Muscle layer of duodenum (tissue), 2 donors: Measurements from ENCODE around the gene UMAD1.
"Not testable (repeated sequence)": the region's sequence is repeated elsewhere in the genome, so short reads cannot be mapped to it uniquely, and the experiment has no call there.

Source experiments
- H3K27ac ChIP-seq: one replicate; pipeline ENCODE4 v1.7.0; 2013; ENCODE audit warnings: mild to moderate bottlenecking, low read length
- H3K27me3 ChIP-seq: one replicate; pipeline ENCODE4 v1.7.0; 2013; ENCODE audit warnings: low read depth, mild to moderate bottlenecking, control low read depth, low read length
- H3K36me3 ChIP-seq, 2 donors: one replicate each; pipeline ENCODE4 v1.7.0; 2013; ENCODE audit warnings: low read length in 2 of 2, control low read depth in 1 of 2, mild to moderate bottlenecking in 1 of 2; ENCODE audit not compliant: insufficient read depth in 2 of 2, control insufficient read depth in 1 of 2
- H3K4me1 ChIP-seq, 2 donors: one replicate each; pipeline ENCODE4 v1.7.0; 2013; ENCODE audit warnings: low read length in 2 of 2, mild to moderate bottlenecking in 2 of 2, control low read depth in 1 of 2, moderate library complexity in 1 of 2; ENCODE audit not compliant: insufficient read depth in 2 of 2, control insufficient read depth in 1 of 2
- H3K4me3 ChIP-seq, 2 donors: one replicate each; pipeline ENCODE4 v1.7.0; 2013; ENCODE audit warnings: low read length in 2 of 2, low read depth in 1 of 2, mild to moderate bottlenecking in 1 of 2
- H3K9me3 ChIP-seq, 2 donors: one replicate each; pipeline ENCODE4 v1.7.0; 2013; ENCODE audit warnings: low read length in 2 of 2, control low read depth in 1 of 2, mild to moderate bottlenecking in 1 of 2; ENCODE audit not compliant: control insufficient read depth in 1 of 2
- donor health status: healthy.

The UMAD1 gene

DNA sequence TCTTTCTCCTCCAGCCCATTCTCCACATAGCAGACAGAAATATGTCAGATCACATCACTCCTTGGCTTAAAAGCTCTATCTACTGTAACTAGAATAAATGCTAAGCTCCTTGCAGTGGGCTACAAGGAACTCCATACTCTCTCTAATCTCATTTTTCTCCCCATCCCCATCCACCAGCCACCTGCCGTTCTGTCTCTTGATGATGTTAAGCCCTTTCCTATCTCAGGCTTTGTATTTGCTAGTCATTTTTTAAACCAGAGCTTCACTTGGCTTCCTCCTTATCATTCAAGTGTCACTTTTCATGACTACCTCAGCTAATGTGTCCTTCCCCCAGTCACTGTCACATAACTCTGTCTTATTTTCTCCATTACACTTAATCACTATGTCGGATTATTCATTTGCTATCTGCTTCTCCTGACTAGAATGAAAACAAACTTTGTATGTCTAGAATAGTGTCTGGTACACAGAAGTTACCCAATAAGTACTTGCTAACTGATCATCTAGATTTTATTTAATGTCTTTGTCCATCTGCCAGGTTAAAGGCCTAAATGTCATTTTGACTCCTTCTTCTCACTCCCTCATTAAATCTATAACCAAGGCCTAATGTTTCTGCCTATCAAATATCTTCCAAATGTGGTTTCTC is 165.1 kb downstream of the UMAD1 start:
- Histone ChIP-seq H3K27ac (no peak overlapping the region), H3K27me3 (no peaks in the 10 kb centered on the region), H3K4me3 (no peak overlapping the region), H3K4me1 (no peaks in the 10 kb centered on the region), H3K9me3 (no peaks in the 10 kb centered on the region), H3K36me3 (no peaks in the 10 kb centered on the region)

DNA sequence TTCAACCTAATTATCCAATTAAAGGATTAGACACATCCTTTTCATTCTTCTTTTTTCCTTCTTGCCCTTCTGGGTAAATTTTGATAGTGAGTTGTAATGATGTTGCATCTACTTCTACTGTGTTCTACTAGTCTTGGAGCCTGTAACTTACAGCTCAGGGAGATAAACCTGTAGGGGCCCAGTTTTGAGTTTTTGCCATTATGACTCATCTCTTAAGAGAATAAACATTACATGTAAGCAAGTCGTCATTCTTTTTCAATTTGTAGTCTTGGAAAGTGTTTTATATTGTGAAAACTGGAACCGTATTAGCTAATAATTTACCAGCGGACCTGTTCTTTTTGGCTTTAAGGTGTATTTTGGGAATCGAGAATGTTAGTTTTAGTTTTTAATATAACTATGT is 167.6 kb downstream of the UMAD1 start:
- Histone ChIP-seq H3K27me3 (no peaks in the 10 kb centered on the region), H3K4me3 (no peak overlapping the region), H3K27ac (no peak overlapping the region), H3K36me3 (no peaks in the 10 kb centered on the region), H3K4me1 (no peaks in the 10 kb centered on the region), H3K9me3 (no peaks in the 10 kb centered on the region)

- H3K27ac ChIP-seq, result no peak overlapping the region
- H3K27me3 ChIP-seq, result no peaks in the 10 kb centered on the region
- no peaks in the 10 kb centered on the region for H3K36me3 ChIP-seq
- no peaks in the 10 kb centered on the region for H3K4me1 ChIP-seq
- H3K9me3 ChIP-seq, result no peaks in the 10 kb centered on the region
- H3K4me3 ChIP-seq, result no peak overlapping the region
These were observed 168.1 kb downstream of the UMAD1 start for GRCh38 chr7:7808626-7809025.

GRCh38 chr7:7810380-7810779 is 169.8 kb downstream of the UMAD1 start:
- Histone ChIP-seq H3K27me3 (no peaks in the 10 kb centered on the region), H3K36me3 (no peaks in the 10 kb centered on the region), H3K27ac (no peak overlapping the region), H3K4me1 (peaks cover 0 to 4% of the 10 kb centered on the region in 2 donors), H3K4me3 (no peak overlapping the region), H3K9me3 (no peaks in the 10 kb centered on the region)

DNA sequence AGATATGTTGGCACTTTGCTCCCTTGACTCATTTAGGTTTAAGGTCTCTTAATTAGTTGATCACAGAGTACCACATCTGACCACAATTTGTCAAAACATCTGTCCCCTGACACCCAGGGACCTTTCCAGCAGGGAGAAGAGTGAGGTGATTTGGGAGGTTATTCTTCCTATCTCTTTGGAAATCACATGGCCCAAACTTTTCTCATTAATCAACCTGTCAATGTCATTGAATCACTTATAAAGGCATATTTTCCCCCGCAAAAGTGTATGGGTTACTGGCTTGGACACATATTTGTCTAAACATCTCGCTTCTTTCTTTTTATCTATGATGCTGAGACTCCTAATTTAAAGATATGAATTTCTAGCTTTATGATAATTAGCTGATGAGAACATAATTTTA is 170.3 kb downstream of the UMAD1 start:
- no peak overlapping the region for H3K4me3 ChIP-seq
- no peaks in the 10 kb centered on the region for H3K27me3 ChIP-seq
- H3K36me3 ChIP-seq, result no peaks in the 10 kb centered on the region
- H3K9me3 ChIP-seq, result no peaks in the 10 kb centered on the region
- H3K27ac ChIP-seq, result no peak overlapping the region
- H3K4me1 ChIP-seq, result peaks cover 0 to 4% of the 10 kb centered on the region in 2 donors

GRCh38 chr7:7812112-7812511 is 171.6 kb downstream of the UMAD1 start:
- Histone ChIP-seq H3K9me3 (no peaks in the 10 kb centered on the region), H3K36me3 (no peaks in the 10 kb centered on the region), H3K4me1 (peaks cover 0 to 4% of the 10 kb centered on the region in 2 donors), H3K27me3 (no peaks in the 10 kb centered on the region), H3K27ac (no peak overlapping the region), H3K4me3 (no peak overlapping the region)

DNA sequence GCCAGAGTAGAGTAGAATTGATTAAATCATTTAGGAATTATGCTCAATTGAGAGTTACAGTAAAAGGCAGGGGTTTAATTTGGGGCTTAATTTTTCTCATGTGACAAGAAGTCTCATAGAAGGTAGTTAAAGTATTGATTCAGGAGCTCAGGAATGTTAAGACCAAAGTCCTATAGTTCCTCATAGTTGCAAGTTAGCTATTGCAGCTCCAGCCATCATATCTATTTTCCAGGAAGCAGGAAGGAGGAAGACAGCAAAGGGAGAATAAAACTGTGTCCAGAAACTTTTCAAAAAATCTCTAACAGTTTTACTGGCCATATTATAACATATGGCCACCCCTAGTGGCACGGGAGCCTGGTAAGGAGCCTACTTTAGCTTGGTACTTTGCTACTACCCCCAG is 174.8 kb downstream of the UMAD1 start:
- Histone ChIP-seq H3K4me3 (no peak overlapping the region), H3K36me3 (no peaks in the 10 kb centered on the region), H3K4me1 (peaks cover 0 to 8% of the 10 kb centered on the region in 2 donors), H3K27ac (no peak overlapping the region), H3K9me3 (no peaks in the 10 kb centered on the region), H3K27me3 (no peaks in the 10 kb centered on the region)

DNA sequence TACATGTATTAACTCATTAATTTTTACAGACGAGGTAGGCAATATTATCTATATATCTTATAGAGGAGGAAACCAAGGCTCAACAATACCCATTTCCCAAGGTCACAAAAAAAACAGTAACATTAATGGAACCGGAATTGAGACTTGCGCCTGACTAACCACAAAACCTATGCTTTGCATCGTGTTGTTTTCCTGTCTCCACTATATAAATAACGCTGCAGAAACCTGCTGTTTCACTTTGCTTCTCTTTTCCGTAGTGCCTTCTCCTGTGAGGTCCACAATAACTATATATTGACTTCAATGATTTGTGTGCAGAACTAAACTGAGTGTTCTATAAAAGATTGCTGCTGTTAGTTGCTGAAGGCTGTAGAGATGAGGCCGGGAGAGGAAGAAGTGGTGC is 175.5 kb downstream of the UMAD1 start:
- Histone ChIP-seq H3K27me3 (no peaks in the 10 kb centered on the region), H3K4me3 (no peak overlapping the region), H3K4me1 (peaks cover 0 to 8% of the 10 kb centered on the region in 2 donors), H3K9me3 (no peaks in the 10 kb centered on the region), H3K36me3 (no peaks in the 10 kb centered on the region), H3K27ac (no peak overlapping the region)

DNA sequence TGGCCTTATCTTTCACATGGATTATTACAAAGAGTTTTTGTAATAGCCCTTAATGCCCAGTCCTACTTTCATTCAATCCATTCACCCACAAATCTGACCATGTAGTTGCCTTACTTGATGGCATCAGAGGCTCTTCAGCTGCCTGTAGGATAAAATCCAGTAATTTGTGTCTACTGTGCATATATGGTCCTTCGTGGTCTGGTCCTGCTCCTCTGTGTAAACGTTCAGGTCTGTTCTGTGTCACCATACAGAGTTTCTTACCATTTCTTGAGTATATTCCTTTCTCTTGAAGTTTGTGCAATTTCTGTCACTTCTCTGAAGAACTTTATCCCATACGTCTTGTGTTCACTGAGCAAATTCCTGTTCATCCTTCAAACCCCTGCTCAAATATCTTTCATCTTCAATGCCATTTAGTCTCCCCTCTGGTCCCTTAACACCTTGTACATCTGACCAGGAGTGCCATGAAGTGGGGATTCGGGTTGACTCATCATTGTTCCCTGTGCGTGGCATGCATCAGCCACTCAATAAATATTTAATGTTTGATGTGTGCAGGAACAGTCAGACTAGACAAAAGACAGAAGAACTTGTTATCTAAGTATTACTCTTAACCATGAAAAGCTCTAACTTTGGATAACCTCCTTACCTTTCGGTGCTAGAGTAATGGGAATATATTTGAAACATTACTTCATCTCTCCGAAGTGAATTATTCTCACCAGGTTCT is 176.4 kb downstream of the UMAD1 start:
- no peaks in the 10 kb centered on the region for H3K9me3 ChIP-seq
- no peaks in the 10 kb centered on the region for H3K36me3 ChIP-seq
- H3K27ac ChIP-seq, result no peak overlapping the region
- no peaks in the 10 kb centered on the region for H3K27me3 ChIP-seq
- H3K4me3 ChIP-seq, result no peak overlapping the region
- peaks cover 0 to 8% of the 10 kb centered on the region in 2 donors for H3K4me1 ChIP-seq

GRCh38 chr7:7817748-7818147 is 177.2 kb downstream of the UMAD1 start:
- Histone ChIP-seq H3K9me3 (no peaks in the 10 kb centered on the region), H3K4me1 (peaks cover 0 to 8% of the 10 kb centered on the region in 2 donors), H3K27me3 (no peaks in the 10 kb centered on the region), H3K4me3 (no peak overlapping the region), H3K36me3 (no peaks in the 10 kb centered on the region), H3K27ac (no peak overlapping the region)

DNA sequence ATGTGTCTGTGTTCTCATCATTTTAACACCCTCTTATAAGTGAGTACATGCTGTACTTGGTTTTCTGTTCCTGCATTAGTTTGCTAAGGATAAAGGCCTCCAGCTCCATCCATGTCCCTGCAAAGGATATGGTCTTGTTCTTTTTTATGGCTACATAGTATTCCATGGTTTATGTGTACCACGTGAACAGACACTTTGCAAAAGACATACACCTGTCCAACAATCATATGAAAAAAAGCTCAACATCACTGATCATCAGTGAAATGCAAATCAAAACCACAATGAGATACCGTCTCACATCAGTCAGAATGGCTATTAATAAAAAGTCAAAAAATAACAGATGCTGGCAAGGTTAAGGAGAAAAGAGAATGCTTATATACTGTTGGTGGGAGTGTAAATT is 177.6 kb downstream of the UMAD1 start:
- H3K4me1 ChIP-seq, H3K9me3 ChIP-seq, H3K27me3 ChIP-seq, H3K4me3 ChIP-seq, H3K36me3 ChIP-seq, H3K27ac ChIP-seq: not testable (repeated sequence)
